ENCODE data around the gene FMN1. TPM values are rescaled to one million over a fixed set of nuclear protein-coding genes. Genes with fewer than 3 reads are reported as not detected.

Gene FMN1
- total RNA-seq, 1 experiment from 2014 or later = 3.9 TPM

DNA sequence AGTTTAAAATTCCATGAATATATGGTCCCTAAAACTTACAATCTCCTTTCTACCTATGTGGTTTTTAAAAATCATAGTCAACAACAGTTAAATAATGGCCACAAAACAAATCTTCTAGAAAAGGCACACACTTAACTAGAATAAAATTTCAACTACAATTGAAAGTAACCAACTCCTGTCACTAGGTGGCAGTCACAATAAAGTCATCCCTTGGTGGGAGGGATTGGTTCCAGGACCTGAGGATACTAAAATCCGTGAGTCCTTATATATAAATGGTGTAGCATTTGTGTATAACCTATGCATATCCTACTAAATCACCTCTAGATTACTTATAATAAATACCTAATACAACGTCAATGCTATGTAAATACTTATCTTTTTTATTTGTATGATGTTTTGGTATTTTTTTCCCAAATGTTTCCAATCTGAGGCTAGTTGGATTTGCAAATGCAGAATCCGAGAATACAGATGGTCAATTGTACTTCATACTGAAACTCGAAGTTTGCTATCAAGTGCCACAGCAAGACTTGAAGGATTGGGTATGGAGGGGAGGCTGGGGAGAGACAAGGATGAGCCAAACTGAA is 172.6 kb downstream of the FMN1 start:
- no peak overlapping the region for H3K4me3 ChIP-seq (ENCODE audit: low read depth in 2 of 2, low read length in 2 of 2)
- ChIA-PET POLR2A (no interaction called here), CTCF (interaction anchor here (0.6 kb wide), 1 partner anchor 109 kb away, joined by 3 read pairs; no protein-coding TSS in a partner anchor)
- 0 out of 2 replicates have a peak, but pooled peaks cover 3% of the 10 kb centered on the region for H3K4me1 ChIP-seq (ENCODE audit: control insufficient read depth, insufficient read depth, low read length)
- in situ Hi-C loops (cut with HindIII; ENCODE audit: low pct_unique_long_range_greater_than_20kb, low sequenced_read_pairs) (no loop called here), intact Hi-C loops (cut with micrococcal nuclease; ENCODE audit: unreplicated experiment) (loop anchor here (2.0 kb wide), 1 partner anchor 111 kb away; no protein-coding TSS in a partner anchor)
- BruUV-seq (replicated peaks) = no TSS peak
- TF ChIP-seq, protein P1, sequence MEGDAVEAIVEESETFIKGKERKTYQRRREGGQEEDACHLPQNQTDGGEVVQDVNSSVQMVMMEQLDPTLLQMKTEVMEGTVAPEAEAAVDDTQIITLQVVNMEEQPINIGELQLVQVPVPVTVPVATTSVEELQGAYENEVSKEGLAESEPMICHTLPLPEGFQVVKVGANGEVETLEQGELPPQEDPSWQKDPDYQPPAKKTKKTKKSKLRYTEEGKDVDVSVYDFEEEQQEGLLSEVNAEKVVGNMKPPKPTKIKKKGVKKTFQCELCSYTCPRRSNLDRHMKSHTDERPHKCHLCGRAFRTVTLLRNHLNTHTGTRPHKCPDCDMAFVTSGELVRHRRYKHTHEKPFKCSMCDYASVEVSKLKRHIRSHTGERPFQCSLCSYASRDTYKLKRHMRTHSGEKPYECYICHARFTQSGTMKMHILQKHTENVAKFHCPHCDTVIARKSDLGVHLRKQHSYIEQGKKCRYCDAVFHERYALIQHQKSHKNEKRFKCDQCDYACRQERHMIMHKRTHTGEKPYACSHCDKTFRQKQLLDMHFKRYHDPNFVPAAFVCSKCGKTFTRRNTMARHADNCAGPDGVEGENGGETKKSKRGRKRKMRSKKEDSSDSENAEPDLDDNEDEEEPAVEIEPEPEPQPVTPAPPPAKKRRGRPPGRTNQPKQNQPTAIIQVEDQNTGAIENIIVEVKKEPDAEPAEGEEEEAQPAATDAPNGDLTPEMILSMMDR (IDR thresholded peaks at IDR 0.05) = peak; percentile 73; the same call in 1 of the 2 replicates
- no peak for TF ChIP-seq TCF7L2 (IDR thresholded peaks at IDR 0.05; ENCODE audit: low read depth, low read length)
- H3K27ac ChIP-seq (ENCODE audit: low read length) = no peak overlapping the region
- H3K27me3 ChIP-seq (ENCODE audit: control insufficient read depth, insufficient read depth, low read length) = no peaks in the 10 kb centered on the region
- DNase-seq (ENCODE audit: low read depth, low spot score) (no peak), ATAC-seq (no peak)
- no peaks in the 10 kb centered on the region for H3K36me3 ChIP-seq (ENCODE audit: control insufficient read depth, insufficient read depth, low read length)
- no peaks in the 10 kb centered on the region for H3K9me3 ChIP-seq (ENCODE audit: control insufficient read depth, insufficient read depth, low read depth, low read length)

GRCh38 chr15:33019354-33019981 is 175.0 kb downstream of the FMN1 start:
- Histone ChIP-seq H3K4me1 (ENCODE audit: control insufficient read depth, insufficient read depth, low read length) (0 out of 2 replicates have a peak, but pooled peaks cover 3% of the 10 kb centered on the region), H3K4me3 (ENCODE audit: low read depth in 2 of 2, low read length in 2 of 2) (no peak overlapping the region), H3K36me3 (ENCODE audit: control insufficient read depth, insufficient read depth, low read length) (no peaks in the 10 kb centered on the region), H3K27me3 (ENCODE audit: control insufficient read depth, insufficient read depth, low read length) (no peaks in the 10 kb centered on the region), H3K27ac (ENCODE audit: low read length) (no peak overlapping the region), H3K9me3 (ENCODE audit: control insufficient read depth, insufficient read depth, low read depth, low read length) (no peaks in the 10 kb centered on the region)
- no peak for ATAC-seq
- ChIA-PET POLR2A (no interaction called here), CTCF (no interaction called here)
- in situ Hi-C loops (cut with HindIII; ENCODE audit: low pct_unique_long_range_greater_than_20kb, low sequenced_read_pairs) = no loop called here
- intact Hi-C loops (cut with micrococcal nuclease; ENCODE audit: unreplicated experiment) = no loop called here
- no peak for DNase-seq (ENCODE audit: low read depth, low spot score)
- no peak for TF ChIP-seq POLR2AphosphoS5 (IDR thresholded peaks at IDR 0.05; ENCODE audit: low read depth, low read length)
- TF ChIP-seq REST (IDR thresholded peaks at IDR 0.05; ENCODE audit: insufficient read depth in 1 of 2, low read depth in 2 of 2, low read length in 1 of 2) = no peak
- no peak for TF ChIP-seq TCF7L2 (IDR thresholded peaks at IDR 0.05; ENCODE audit: low read depth, low read length)
- TF ChIP-seq SIN3A (IDR thresholded peaks at IDR 0.05; ENCODE audit: borderline replicate concordance, insufficient read depth, low read depth, low read length) = no peak
- TF ChIP-seq, protein P1 (IDR thresholded peaks at IDR 0.05) = no peak
- no TSS peak for BruUV-seq (replicated peaks)
